Melanocyte of skin (primary cell): ENCODE data around the gene HMG20A. TPM values are rescaled to one million over a fixed set of nuclear protein-coding genes. Genes with fewer than 3 reads are reported as not detected.

Source experiments
- total RNA-seq, 2 donors: library from RNA; depleted of rRNA; stranded (reverse); fragments of >200 nt; gene quantifications; 2 replicates each; pipeline ENCODE4 v1.2.3, GENCODE V29; 2012

The HMG20A gene
- total RNA-seq: 10 to 100 TPM; 35.6 to 36.8 TPM

DNA sequence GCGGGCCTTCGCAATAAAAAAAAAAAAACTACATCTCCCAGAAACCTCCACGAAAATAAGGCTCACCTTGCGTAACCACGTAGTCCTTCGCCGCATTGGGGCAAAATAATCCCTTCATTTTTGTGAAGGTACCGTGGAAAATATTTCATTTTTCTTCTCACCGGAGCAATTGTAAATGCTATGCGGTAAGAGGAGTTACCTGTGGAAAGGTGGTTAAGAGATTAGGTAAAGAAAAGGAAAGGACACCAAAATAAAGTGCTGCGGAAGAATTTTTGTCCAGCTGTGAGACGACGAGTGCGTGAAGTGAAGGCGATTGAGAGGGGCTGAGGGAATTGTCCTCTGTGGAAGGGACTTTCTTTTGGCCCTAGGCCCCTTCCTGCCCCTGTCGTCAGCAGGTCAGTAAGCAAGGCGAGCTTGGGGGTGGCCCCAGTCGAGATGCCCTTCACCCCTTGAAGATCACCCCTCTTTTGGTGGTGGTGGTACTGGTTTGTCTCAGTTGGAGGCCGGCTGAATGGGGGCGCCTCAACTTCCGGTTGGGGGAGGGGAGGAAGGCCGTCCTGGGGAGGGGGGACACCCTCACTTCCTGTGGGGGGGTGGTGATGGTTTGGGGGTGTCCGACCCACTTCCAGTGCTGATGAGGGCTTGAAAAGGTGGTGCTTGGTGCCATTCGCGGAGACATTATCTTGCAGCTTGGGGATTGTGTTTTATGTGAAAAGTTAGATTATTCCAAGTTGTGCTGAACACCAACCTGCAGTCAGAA is at the start of gene HMG20A:
TSS of gene HMG20A (plus strand) at position 279 of the 760 bp plus-strand sequence. CDS start 37,520 bp downstream, outside the sequence.

DNA sequence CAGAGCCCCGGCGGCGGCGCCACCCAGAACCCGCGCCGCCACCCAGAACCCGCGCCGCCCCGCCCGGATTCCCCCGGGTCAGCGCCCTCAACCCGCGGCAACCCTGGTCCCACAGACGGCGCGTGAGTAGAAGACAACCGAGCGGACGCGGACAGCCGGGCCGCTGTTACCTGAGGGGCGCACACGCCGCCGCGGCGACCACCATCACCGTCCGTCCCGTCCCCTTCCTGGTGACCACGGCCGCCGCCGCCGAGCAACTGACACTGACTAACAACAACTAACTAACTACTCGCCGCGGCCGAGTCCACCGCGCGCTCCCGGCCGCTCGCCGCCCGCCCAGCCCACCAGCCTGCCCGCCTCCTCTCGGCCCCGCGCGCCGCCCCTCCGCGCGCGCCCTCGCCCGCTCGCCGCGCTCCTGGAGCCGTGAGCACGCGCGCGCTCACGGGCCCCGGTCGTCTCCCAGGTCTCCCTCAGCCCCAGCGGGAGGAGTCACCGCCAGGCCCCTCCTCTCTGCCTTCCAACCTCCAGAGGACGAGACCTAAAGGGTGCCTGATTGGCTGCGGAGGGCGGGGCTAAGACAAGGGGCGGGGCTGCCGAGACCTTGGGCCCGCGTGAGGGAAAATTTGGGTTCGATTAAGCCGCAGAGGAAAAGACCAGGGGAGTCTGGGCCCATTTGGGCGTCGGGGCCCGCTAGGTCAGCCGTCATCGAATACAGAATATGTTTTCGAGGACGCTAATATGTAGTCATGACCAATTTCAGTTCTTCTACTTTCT is 665 bp upstream of the HMG20A start, which contains the start of gene PEAK1:
TSS of gene PEAK1 (minus strand) at position 269 of the 774 bp plus-strand sequence. CDS start 238,178 bp downstream, outside the sequence.

Other genes starting within 250 kb of the HMG20A start
- gene PEAK1, start 784 bp upstream of the HMG20A start, total RNA-seq: 10 to 100 TPM; 36.0 to 38.5 TPM
- 1 to 10 TPM; 4.0 to 8.3 TPM for gene LINGO1, start 212.0 kb downstream of the HMG20A start, total RNA-seq